Neural crest cell (in vitro differentiated cells): ENCODE data around the gene ANKRD23. TPM values are rescaled to one million over a fixed set of nuclear protein-coding genes. Genes with fewer than 3 reads are reported as not detected.
"Not testable (repeated sequence)": the region's sequence is repeated elsewhere in the genome, so short reads cannot be mapped to it uniquely, and the experiment has no call there.

ENCODE experiments used
- DNase-seq: peaks from one replicate; pipeline ENCODE4 v3.0.0; 2021; ENCODE audit warnings: low read depth, mixed read lengths, low spot score
- H3K27ac Mint-ChIP-seq: one replicate; pipeline ENCODE4 v1.8.0; 2021; ENCODE audit warnings: mild to moderate bottlenecking, mixed read lengths; ENCODE audit not compliant: unreplicated experiment
- H3K27me3 Mint-ChIP-seq: 2 replicates; pipeline ENCODE4 v1.8.0; 2021; ENCODE audit warnings: low read depth, mild to moderate bottlenecking, mixed read lengths
- H3K36me3 Mint-ChIP-seq: 2 replicates; pipeline ENCODE4 v1.8.0; 2021; ENCODE audit warnings: low read depth, mild to moderate bottlenecking, mixed read lengths
- H3K4me1 Mint-ChIP-seq: 2 replicates; pipeline ENCODE4 v1.8.0; 2021; ENCODE audit warnings: mixed read lengths
- H3K4me3 Mint-ChIP-seq: one replicate; pipeline ENCODE4 v1.8.0; 2021; ENCODE audit warnings: mild to moderate bottlenecking, mixed read lengths
- H3K9me3 Mint-ChIP-seq: 2 replicates; pipeline ENCODE4 v1.8.0; 2021; ENCODE audit warnings: mixed read lengths
- total RNA-seq: library from RNA; stranded (reverse); gene quantifications from 2 replicates; pipeline ENCODE4 v1.2.1, GENCODE V29; 2021
- TF ChIP-seq, protein P1 (sequence below): fragments of 200-600 bp; sonication (generic); conservative IDR thresholded peaks from 2 replicates; pipeline ENCODE4 v1.5.0; 2021; ENCODE audit warnings: antibody characterized with exemption, mild to moderate bottlenecking

ANKRD23 gene
- total RNA-seq, 1 donor from 2014 or later: 11.4 TPM

DNA sequence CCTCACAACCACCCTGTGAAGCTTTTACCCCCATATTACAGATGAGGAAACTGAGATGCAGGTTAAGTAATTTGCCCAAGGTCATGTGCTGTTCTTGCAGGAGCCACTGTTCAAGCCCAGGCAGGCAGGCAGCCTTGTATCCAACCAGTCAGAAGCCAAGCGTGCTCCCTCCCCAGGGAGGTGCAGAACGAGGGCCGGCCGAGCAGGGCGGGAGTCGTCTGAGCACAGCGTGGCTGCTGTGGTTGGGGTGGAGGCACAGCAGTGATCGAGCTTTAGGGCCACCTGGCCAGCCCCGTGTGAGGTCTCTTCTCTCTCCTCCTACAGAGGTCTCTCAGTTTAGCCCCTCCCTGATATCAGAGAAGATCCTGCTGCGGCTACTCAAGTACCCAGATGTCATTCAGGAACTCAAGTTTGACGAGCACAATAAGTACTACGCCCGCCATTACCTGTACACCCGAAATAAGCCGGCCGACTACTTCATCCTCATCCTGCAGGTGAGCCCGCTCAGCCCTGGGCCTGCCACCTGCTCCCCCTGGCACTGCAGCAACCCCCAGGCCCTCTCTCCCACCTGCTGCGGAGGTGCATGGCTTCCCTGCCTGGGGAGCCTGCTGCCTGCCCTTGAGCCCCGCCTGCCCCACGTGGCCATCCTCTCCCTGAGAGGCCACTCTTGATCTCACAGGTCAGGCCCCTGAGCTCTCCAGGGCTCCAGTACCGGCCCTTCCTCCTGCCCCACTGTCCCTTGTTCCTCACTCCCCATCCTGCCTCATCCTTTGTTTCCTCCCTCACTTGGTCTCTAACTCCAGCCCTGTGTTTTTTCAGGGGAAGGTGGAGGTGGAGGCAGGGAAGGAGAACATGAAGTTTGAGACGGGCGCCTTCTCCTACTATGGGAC is 44.8 kb downstream of the ANKRD23 start:
- no peak for DNase-seq

DNA sequence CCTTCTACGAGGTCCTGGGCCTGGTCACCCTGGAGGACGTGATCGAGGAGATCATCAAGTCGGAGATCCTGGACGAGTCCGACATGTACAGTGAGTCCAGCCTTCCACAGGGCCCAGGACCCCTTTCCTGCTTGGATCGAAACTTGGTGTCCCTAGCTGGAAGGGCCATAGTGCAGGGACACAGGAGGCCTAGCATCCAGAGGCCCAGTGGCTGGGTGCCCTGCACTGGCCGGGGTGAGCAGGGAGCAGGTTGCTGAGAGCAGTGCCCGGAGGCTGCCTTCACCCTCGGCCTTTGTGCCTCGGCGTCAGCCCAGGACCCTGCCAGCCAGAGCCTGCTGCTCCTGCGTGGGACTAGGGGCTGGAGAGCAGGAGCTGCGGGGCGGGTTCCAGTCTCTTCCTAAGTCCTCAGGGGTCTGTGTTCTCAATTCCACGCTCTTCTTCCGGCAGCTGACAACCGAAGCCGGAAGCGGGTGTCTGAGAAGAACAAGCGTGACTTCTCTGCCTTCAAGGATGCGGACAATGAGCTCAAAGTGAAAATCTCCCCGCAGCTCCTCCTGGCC is 46.7 kb downstream of the ANKRD23 start:
- DNase-seq: no peak
- Mint-ChIP-seq H3K27me3 (no peaks in the 10 kb centered on the region), H3K27ac (peak overlapping the region; percentile 43), H3K4me1 (peaks cover 23% of the 10 kb centered on the region), H3K9me3 (no peaks in the 10 kb centered on the region), H3K4me3 (no peak overlapping the region), H3K36me3 (no peaks in the 10 kb centered on the region)
- TF ChIP-seq, protein P1, sequence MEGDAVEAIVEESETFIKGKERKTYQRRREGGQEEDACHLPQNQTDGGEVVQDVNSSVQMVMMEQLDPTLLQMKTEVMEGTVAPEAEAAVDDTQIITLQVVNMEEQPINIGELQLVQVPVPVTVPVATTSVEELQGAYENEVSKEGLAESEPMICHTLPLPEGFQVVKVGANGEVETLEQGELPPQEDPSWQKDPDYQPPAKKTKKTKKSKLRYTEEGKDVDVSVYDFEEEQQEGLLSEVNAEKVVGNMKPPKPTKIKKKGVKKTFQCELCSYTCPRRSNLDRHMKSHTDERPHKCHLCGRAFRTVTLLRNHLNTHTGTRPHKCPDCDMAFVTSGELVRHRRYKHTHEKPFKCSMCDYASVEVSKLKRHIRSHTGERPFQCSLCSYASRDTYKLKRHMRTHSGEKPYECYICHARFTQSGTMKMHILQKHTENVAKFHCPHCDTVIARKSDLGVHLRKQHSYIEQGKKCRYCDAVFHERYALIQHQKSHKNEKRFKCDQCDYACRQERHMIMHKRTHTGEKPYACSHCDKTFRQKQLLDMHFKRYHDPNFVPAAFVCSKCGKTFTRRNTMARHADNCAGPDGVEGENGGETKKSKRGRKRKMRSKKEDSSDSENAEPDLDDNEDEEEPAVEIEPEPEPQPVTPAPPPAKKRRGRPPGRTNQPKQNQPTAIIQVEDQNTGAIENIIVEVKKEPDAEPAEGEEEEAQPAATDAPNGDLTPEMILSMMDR: no peak

More for the DNA sequence above, 44.8 kb downstream of the ANKRD23 start:
- no peaks in the 10 kb centered on the region for H3K9me3 Mint-ChIP-seq
- H3K4me3 Mint-ChIP-seq: no peak overlapping the region
- TF ChIP-seq, protein P1: no peak
- H3K27ac Mint-ChIP-seq: no peak overlapping the region
- no peaks in the 10 kb centered on the region for H3K27me3 Mint-ChIP-seq
- H3K4me1 Mint-ChIP-seq: peaks cover 10% of the 10 kb centered on the region
- no peaks in the 10 kb centered on the region for H3K36me3 Mint-ChIP-seq

DNA sequence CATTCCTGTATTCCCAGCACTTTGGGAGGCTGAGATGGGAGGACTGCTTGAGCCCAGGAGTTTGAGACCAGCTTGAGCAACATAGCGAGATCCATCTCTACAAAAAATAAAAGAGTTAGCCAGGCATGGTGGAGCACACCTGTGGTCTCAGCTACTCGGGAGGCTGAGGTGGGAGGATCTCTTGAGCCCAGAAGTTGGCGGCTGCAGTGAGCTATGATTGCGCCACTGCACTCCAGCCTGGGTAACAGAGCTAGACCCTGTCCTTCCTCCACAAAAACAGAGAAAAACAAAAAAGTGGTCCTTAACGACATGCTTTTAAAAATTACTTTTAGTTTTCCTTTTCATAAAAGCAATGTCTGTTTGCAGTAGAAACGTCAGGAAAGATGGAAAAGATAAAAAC is 47.3 kb downstream of the ANKRD23 start:
- H3K36me3 Mint-ChIP-seq, H3K27me3 Mint-ChIP-seq, H3K4me3 Mint-ChIP-seq, H3K27ac Mint-ChIP-seq, H3K9me3 Mint-ChIP-seq, DNase-seq: not testable (repeated sequence)
- H3K4me1 Mint-ChIP-seq: peaks cover 23% of the 10 kb centered on the region

DNA sequence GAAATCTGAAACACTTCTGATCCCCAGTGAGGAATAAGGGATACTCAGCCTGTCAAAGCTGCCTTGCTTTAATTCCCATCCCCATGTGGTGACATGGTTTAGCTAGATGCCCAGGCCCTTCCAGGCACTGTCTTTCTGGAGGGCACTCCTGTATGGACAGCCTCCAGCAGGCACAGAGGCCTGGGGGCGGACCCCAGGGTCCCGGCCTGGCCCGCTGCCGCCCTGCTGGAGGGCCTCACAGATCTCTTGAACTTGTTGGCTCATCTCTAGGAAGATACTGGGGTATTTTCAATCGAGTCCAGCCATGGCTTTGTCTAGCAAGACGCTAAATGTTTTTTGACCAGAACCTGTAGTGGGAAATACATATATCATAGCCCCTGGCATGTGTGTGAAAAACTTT is 48.7 kb downstream of the ANKRD23 start:
- no peak for DNase-seq
- H3K27ac Mint-ChIP-seq: no peak overlapping the region
- TF ChIP-seq, protein P1: no peak
- H3K36me3 Mint-ChIP-seq: no peaks in the 10 kb centered on the region
- H3K9me3 Mint-ChIP-seq: no peaks in the 10 kb centered on the region
- H3K27me3 Mint-ChIP-seq: no peaks in the 10 kb centered on the region
- H3K4me1 Mint-ChIP-seq: peaks cover 23% of the 10 kb centered on the region
- no peak overlapping the region for H3K4me3 Mint-ChIP-seq

DNA sequence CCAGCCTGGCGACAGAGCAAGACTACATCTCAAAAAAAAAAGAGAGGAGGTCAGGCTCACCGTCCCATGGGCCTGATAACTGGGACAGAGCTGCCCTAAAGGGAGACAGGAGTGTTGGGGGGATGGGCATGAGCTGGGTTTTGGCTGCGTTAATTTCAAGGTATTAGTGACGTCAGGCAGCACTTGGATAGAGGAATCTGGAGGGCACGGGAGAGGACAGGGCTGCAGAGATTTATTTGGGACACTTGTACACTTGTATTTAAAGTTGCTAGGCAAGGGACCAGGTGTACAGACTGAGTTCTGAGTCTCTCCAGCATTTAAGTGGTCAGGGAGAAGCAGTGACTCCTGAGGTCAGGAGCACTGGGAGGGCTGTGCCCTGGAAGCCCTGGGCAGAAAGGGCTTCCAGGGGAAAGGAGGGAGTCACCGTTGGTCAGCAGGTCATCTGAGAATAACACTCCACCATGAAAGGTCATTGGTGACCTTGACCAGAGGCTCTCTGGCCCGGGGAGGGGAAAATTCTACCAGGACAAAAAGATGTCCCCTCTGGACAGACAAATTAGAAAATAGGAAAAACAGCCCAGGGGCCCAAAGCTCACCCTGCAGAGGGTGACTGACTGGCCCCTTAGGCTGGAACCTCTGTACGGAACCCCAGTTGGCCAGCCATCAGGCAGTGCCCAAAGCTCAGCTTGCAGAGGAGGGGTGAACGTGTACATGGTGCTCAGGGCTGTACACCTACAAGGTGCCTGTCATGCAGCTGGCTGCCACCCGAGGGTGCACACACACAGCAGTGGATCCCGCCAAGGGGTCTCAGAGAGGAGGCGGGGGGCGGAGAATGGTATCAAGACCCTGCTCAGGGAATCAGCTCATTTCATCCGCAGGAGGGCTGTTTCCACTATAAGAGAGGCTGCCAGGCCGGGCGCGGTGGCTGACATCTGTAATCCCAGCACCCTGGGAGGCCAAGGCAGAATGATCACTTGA is 50.8 kb downstream of the ANKRD23 start:
- Mint-ChIP-seq H3K27ac (peak overlapping the region; percentile 67), H3K9me3 (no peaks in the 10 kb centered on the region), H3K36me3 (no peaks in the 10 kb centered on the region), H3K4me3 (no peak overlapping the region), H3K27me3 (no peaks in the 10 kb centered on the region), H3K4me1 (peaks cover 29% of the 10 kb centered on the region)
- TF ChIP-seq, protein P1: no peak
- DNase-seq: no peak
